GM23248 (cell line): ENCODE measurements around the gene DST.

Experiments used
- EZH2 ChIP-seq: fragments of 200-600 bp; sonication (generic); IDR thresholded peaks from 2 replicates; pipeline ENCODE4 v1.6.1; 2018; ENCODE audit warnings: antibody characterized with exemption, mild to moderate bottlenecking; ENCODE audit not compliant: insufficient read depth, poor library complexity, severe bottlenecking
- EZH2phosphoT487 ChIP-seq: fragments of 200-600 bp; sonication (generic); IDR thresholded peaks from 2 replicates; pipeline ENCODE4 v1.6.1; 2018; ENCODE audit warnings: antibody characterized with exemption, moderate library complexity, mild to moderate bottlenecking, low read depth; ENCODE audit not compliant: insufficient read depth

DNA sequence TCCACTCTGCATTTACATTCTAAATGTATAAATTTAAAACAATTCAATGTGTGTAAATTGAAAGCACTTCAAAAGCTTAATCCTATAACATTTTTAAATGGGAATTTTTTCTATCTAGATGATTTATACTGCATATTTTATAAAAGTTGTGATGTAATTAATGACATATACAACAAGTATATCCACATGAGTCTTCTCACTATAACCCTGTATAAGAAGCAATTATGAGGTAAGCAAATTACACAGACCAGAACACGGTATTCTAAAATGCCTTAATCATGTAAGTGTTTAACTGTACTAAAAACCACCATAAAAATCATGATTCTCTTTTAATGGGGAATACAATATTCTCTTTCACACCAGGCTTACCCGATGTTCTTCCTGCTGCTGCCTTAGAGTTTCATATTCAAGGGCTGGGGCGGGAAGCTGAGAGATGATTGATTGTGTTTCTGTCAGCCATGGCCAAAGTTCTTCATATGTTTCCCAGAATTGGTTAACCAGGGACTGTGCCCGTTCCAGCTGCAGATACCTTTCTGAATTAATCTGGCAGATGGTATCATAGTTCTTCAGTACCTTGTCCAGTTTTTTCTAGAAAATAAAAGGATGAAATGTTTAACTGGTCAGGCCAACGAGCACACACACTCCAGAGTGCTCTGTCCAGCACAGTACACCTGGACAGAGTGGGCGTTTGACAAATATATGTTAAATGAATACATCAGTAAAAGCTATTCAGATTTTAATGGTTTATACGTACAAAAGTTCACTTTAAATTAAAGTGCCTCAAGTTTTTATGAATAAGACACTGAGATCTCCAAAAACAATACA lies 127.4 kb downstream of the DST start:
- TF ChIP-seq EZH2 = no peak
- no peak for TF ChIP-seq EZH2phosphoT487
